Endothelial cell (in vitro differentiated cells): Measurements from ENCODE around the gene SLC9A3. TPM values are rescaled to one million over a fixed set of nuclear protein-coding genes. Genes with fewer than 3 reads are reported as not detected.

ENCODE experiments used
- DNase-seq: peaks from one replicate; pipeline ENCODE4 v3.0.0; 2021; ENCODE audit warnings: low spot score
- H3K27ac Mint-ChIP-seq: one replicate; pipeline ENCODE4 v1.8.0; 2021; ENCODE audit warnings: mixed read lengths, inconsistent platforms; ENCODE audit not compliant: unreplicated experiment
- H3K27me3 Mint-ChIP-seq: one replicate; pipeline ENCODE4 v1.8.0; 2021; ENCODE audit warnings: mild to moderate bottlenecking, moderate library complexity, mixed read lengths, inconsistent platforms; ENCODE audit not compliant: unreplicated experiment
- H3K36me3 Mint-ChIP-seq: one replicate; pipeline ENCODE4 v1.8.0; 2021; ENCODE audit warnings: mild to moderate bottlenecking, low read depth, mixed read lengths, inconsistent platforms; ENCODE audit not compliant: unreplicated experiment
- H3K4me1 Mint-ChIP-seq: one replicate; pipeline ENCODE4 v1.8.0; 2021; ENCODE audit warnings: mild to moderate bottlenecking, mixed read lengths, inconsistent platforms; ENCODE audit not compliant: unreplicated experiment
- H3K4me3 Mint-ChIP-seq: one replicate; pipeline ENCODE4 v1.8.0; 2021; ENCODE audit warnings: mild to moderate bottlenecking, mixed read lengths, inconsistent platforms; ENCODE audit not compliant: unreplicated experiment
- H3K9me3 Mint-ChIP-seq: one replicate; pipeline ENCODE4 v1.8.0; 2021; ENCODE audit warnings: mixed read lengths, inconsistent platforms; ENCODE audit not compliant: unreplicated experiment
- CTCF ChIP-seq: fragments of 200-600 bp; sonication (generic); IDR thresholded peaks from one replicate; pipeline ENCODE4 v1.5.0; 2021; ENCODE audit warnings: antibody characterized with exemption; ENCODE audit not compliant: unreplicated experiment
- total RNA-seq: library from RNA; stranded (reverse); fragmentation: NEBNext Ultra II Directional; extraction: Animal tissue kit (Norgen Biotek cat#: 25700); gene quantifications from one replicate; pipeline ENCODE4 v1.2.1, GENCODE V29; 2021; ENCODE audit not compliant: unreplicated experiment

SLC9A3 gene
- total RNA-seq, 1 donor from 2014 or later: 1.1 TPM

DNA sequence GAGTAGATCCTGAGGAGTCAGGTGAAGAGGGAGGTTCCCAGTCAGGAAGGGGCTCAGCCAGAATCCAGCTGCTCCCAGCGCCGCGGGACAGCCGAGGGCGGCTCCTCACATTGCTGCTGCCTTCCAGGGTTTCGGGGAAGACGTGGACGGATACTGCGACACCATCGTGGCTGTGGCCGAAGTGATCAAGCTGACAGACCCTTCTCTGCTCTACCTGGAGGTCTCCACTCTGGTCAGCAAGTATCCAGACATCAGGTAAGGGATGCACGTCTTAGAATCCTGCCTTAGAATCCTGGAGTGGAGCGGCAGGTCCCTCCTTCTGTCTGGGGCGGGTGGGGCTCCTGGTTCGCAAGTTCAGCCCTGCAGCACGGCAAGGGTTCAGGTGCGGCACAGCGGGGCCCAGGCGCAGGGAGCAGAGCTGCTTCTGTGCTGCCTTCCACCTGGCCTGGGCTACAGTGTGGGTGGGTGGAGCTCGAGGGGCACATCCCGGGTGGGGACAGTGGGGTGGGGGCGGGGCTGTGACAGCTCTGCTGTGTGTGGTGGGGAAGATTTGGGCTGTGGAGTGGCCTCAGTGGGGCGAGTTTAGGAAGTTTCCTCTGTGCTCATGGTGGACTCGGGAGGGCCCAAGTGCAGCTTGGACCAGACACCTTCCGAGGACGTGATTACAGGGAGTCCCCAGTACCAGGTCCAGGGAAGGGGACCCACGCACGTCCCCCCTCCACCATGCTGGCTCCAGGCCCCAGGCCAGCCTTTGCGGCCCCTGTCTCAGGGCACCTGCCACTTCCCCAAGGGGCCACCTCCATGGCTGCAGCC is 58.5 kb downstream of the SLC9A3 start:
- DNase-seq: no peak
- no peak for TF ChIP-seq CTCF
- Mint-ChIP-seq H3K27ac (no peak overlapping the region), H3K36me3 (peaks cover 24% of the 10 kb centered on the region), H3K9me3 (no peaks in the 10 kb centered on the region), H3K4me3 (no peak overlapping the region), H3K4me1 (no peaks in the 10 kb centered on the region), H3K27me3 (peaks cover 3% of the 10 kb centered on the region)

- H3K9me3 Mint-ChIP-seq: no peaks in the 10 kb centered on the region
- DNase-seq: no peak
- TF ChIP-seq CTCF: no peak
- no peak overlapping the region for H3K4me3 Mint-ChIP-seq
- H3K4me1 Mint-ChIP-seq: no peaks in the 10 kb centered on the region
- H3K27me3 Mint-ChIP-seq: peaks cover 3% of the 10 kb centered on the region
- H3K27ac Mint-ChIP-seq: no peak overlapping the region
- peaks cover 32% of the 10 kb centered on the region for H3K36me3 Mint-ChIP-seq
Measured at GRCh38 chr5:464843-465590, 59.2 kb downstream of the SLC9A3 start.

DNA sequence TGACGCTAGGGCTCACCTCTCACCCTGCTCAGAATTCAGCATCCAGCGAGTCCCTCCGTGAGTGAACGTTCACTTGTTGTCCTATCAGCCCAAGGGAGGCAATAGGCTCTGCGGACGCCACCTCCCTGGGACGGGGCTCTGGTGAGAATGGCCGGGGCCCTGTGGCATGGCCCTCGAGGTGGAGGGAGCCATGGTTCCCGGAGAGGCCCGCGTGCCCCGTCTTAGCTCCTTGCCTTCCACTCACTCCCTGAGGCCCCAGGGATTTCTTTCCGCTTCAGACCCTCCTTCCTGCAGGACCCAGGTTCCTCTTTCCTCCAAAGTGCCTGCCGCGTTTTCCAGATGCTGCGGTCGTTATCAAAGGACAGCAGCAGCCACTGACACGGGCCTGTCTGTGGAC is 59.8 kb downstream of the SLC9A3 start:
- Mint-ChIP-seq H3K4me3 (no peak overlapping the region), H3K27ac (no peak overlapping the region), H3K36me3 (peaks cover 37% of the 10 kb centered on the region), H3K4me1 (no peaks in the 10 kb centered on the region), H3K9me3 (no peaks in the 10 kb centered on the region), H3K27me3 (peaks cover 3% of the 10 kb centered on the region)
- DNase-seq: no peak
- no peak for TF ChIP-seq CTCF

GRCh38 chr5:463952-464351 is 60.3 kb downstream of the SLC9A3 start:
- Mint-ChIP-seq H3K27me3 (peaks cover 3% of the 10 kb centered on the region), H3K27ac (no peak overlapping the region), H3K4me1 (no peaks in the 10 kb centered on the region), H3K4me3 (no peak overlapping the region), H3K9me3 (no peaks in the 10 kb centered on the region), H3K36me3 (peaks cover 42% of the 10 kb centered on the region)
- TF ChIP-seq CTCF: no peak
- no peak for DNase-seq

GRCh38 chr5:463301-463700 is 60.9 kb downstream of the SLC9A3 start:
- H3K4me1 Mint-ChIP-seq: no peaks in the 10 kb centered on the region
- H3K27ac Mint-ChIP-seq: no peak overlapping the region
- peaks cover 3% of the 10 kb centered on the region for H3K27me3 Mint-ChIP-seq
- peaks cover 42% of the 10 kb centered on the region for H3K36me3 Mint-ChIP-seq
- no peaks in the 10 kb centered on the region for H3K9me3 Mint-ChIP-seq
- DNase-seq: no peak
- H3K4me3 Mint-ChIP-seq: no peak overlapping the region
- TF ChIP-seq CTCF: no peak
